Endothelial cell (in vitro differentiated cells): Measurements from ENCODE around the gene TPO. TPM values are rescaled to one million over a fixed set of nuclear protein-coding genes. Genes with fewer than 3 reads are reported as not detected.

ENCODE experiments used
- DNase-seq: peaks from one replicate; pipeline ENCODE4 v3.0.0; 2021; ENCODE audit warnings: low spot score
- H3K27ac Mint-ChIP-seq: one replicate; pipeline ENCODE4 v1.8.0; 2021; ENCODE audit warnings: mixed read lengths, inconsistent platforms; ENCODE audit not compliant: unreplicated experiment
- H3K27me3 Mint-ChIP-seq: one replicate; pipeline ENCODE4 v1.8.0; 2021; ENCODE audit warnings: mild to moderate bottlenecking, moderate library complexity, mixed read lengths, inconsistent platforms; ENCODE audit not compliant: unreplicated experiment
- H3K36me3 Mint-ChIP-seq: one replicate; pipeline ENCODE4 v1.8.0; 2021; ENCODE audit warnings: mild to moderate bottlenecking, low read depth, mixed read lengths, inconsistent platforms; ENCODE audit not compliant: unreplicated experiment
- H3K4me1 Mint-ChIP-seq: one replicate; pipeline ENCODE4 v1.8.0; 2021; ENCODE audit warnings: mild to moderate bottlenecking, mixed read lengths, inconsistent platforms; ENCODE audit not compliant: unreplicated experiment
- H3K4me3 Mint-ChIP-seq: one replicate; pipeline ENCODE4 v1.8.0; 2021; ENCODE audit warnings: mild to moderate bottlenecking, mixed read lengths, inconsistent platforms; ENCODE audit not compliant: unreplicated experiment
- H3K9me3 Mint-ChIP-seq: one replicate; pipeline ENCODE4 v1.8.0; 2021; ENCODE audit warnings: mixed read lengths, inconsistent platforms; ENCODE audit not compliant: unreplicated experiment
- CTCF ChIP-seq: fragments of 200-600 bp; sonication (generic); IDR thresholded peaks from one replicate; pipeline ENCODE4 v1.5.0; 2021; ENCODE audit warnings: antibody characterized with exemption; ENCODE audit not compliant: unreplicated experiment
- total RNA-seq: library from RNA; stranded (reverse); fragmentation: NEBNext Ultra II Directional; extraction: Animal tissue kit (Norgen Biotek cat#: 25700); gene quantifications from one replicate; pipeline ENCODE4 v1.2.1, GENCODE V29; 2021; ENCODE audit not compliant: unreplicated experiment

The TPO gene
- total RNA-seq, 1 donor from 2014 or later = 0.41 TPM

- H3K27me3 Mint-ChIP-seq = peaks cover 4% of the 10 kb centered on the region
- no peak for TF ChIP-seq CTCF
- DNase-seq = no peak
- H3K36me3 Mint-ChIP-seq = no peaks in the 10 kb centered on the region
- H3K9me3 Mint-ChIP-seq = no peaks in the 10 kb centered on the region
- H3K27ac Mint-ChIP-seq = peak overlapping the region; percentile 70
- H3K4me3 Mint-ChIP-seq = no peak overlapping the region
- H3K4me1 Mint-ChIP-seq = peaks cover 39% of the 10 kb centered on the region
These were observed 42.2 kb upstream of the TPO start for GRCh38 chr2:1371082-1371481.

GRCh38 chr2:1373830-1374229 is 39.4 kb upstream of the TPO start:
- H3K4me1 Mint-ChIP-seq = peaks cover 35% of the 10 kb centered on the region
- no peaks in the 10 kb centered on the region for H3K36me3 Mint-ChIP-seq
- no peak for DNase-seq
- H3K27ac Mint-ChIP-seq = no peak overlapping the region
- no peak overlapping the region for H3K4me3 Mint-ChIP-seq
- peaks cover 4% of the 10 kb centered on the region for H3K27me3 Mint-ChIP-seq
- no peak for TF ChIP-seq CTCF
- H3K9me3 Mint-ChIP-seq = no peaks in the 10 kb centered on the region

- DNase-seq = no peak
- Mint-ChIP-seq H3K9me3 (no peaks in the 10 kb centered on the region), H3K4me3 (no peak overlapping the region), H3K27me3 (peaks cover 4% of the 10 kb centered on the region), H3K36me3 (no peaks in the 10 kb centered on the region), H3K4me1 (peaks cover 35% of the 10 kb centered on the region), H3K27ac (no peak overlapping the region)
- no peak for TF ChIP-seq CTCF
These were observed 39.0 kb upstream of the TPO start for GRCh38 chr2:1374287-1374686.

- peaks cover 4% of the 10 kb centered on the region for H3K27me3 Mint-ChIP-seq
- TF ChIP-seq CTCF = no peak
- peaks cover 26% of the 10 kb centered on the region for H3K4me1 Mint-ChIP-seq
- H3K4me3 Mint-ChIP-seq = no peak overlapping the region
- no peak overlapping the region for H3K27ac Mint-ChIP-seq
- H3K9me3 Mint-ChIP-seq = no peaks in the 10 kb centered on the region
- no peak for DNase-seq
- no peaks in the 10 kb centered on the region for H3K36me3 Mint-ChIP-seq
These were observed 37.5 kb upstream of the TPO start for GRCh38 chr2:1375794-1376193.

GRCh38 chr2:1377473-1377872 is 35.8 kb upstream of the TPO start:
- DNase-seq = no peak
- Mint-ChIP-seq H3K27me3 (no peaks in the 10 kb centered on the region), H3K36me3 (no peaks in the 10 kb centered on the region), H3K9me3 (no peaks in the 10 kb centered on the region), H3K4me1 (peaks cover 10% of the 10 kb centered on the region), H3K4me3 (no peak overlapping the region), H3K27ac (no peak overlapping the region)
- TF ChIP-seq CTCF = no peak
